Spleen (tissue), 11 donors: ENCODE measurements around the gene TTC21A. TPM values are rescaled to one million over a fixed set of nuclear protein-coding genes. Genes with fewer than 3 reads are reported as not detected.

Experiments
- DNase-seq: peaks from one replicate; pipeline ENCODE4 v3.0.0-alpha.2; 2020
- H3K27ac ChIP-seq, 8 donors: fragments of 200-600 bp; sonication (generic) in 7 of 8; 1 replicate in 4 of 8; 2 replicates in 4 of 8; pipeline versions ENCODE4 v1.5.0 to v1.8.0; 2016 to 2021; ENCODE audit warnings: inconsistent platforms in 4 of 8, mild to moderate bottlenecking in 4 of 8, moderate library complexity in 1 of 8
- H3K27me3 ChIP-seq, 7 donors: fragments of 200-600 bp; sonication (generic) in 6 of 7; replicated peaks in 1 of 7; 1 replicate in 4 of 7; 2 replicates in 3 of 7; pipeline versions ENCODE4 v1.5.0 to v1.8.0; 2016 to 2021; ENCODE audit warnings: inconsistent platforms in 3 of 7, mild to moderate bottlenecking in 1 of 7
- H3K36me3 ChIP-seq, 6 donors: fragments of 200-600 bp; sonication (generic) in 5 of 6; 1 replicate in 4 of 6; 2 replicates in 2 of 6; pipeline versions ENCODE4 v1.5.0 to v1.8.0; 2016 to 2021; ENCODE audit warnings: inconsistent platforms in 2 of 6
- H3K4me1 ChIP-seq, 6 donors: fragments of 200-600 bp; sonication (generic) in 5 of 6; 1 replicate in 3 of 6; 2 replicates in 3 of 6; pipeline versions ENCODE4 v1.5.0 to v1.8.0; 2016 to 2021; ENCODE audit warnings: inconsistent platforms in 3 of 6
- H3K4me3 ChIP-seq, 8 donors: fragments of 200-600 bp; sonication (generic) in 7 of 8; 1 replicate in 4 of 8; 2 replicates in 4 of 8; pipeline versions ENCODE4 v1.5.0 to v1.8.0; 2016 to 2021; ENCODE audit warnings: inconsistent platforms in 4 of 8, mild to moderate bottlenecking in 4 of 8, moderate library complexity in 2 of 8
- H3K9me3 ChIP-seq, 8 donors: fragments of 200-600 bp; sonication (generic) in 7 of 8; 1 replicate in 4 of 8; 2 replicates in 4 of 8; pipeline versions ENCODE4 v1.5.0 to v1.8.0; 2016 to 2021; ENCODE audit warnings: inconsistent platforms in 4 of 8
- POLR2A ChIP-seq, 3 donors: fragments of 450-650 bp; IDR thresholded peaks; one replicate each; pipeline ENCODE4 v1.5.1; 2017; ENCODE audit warnings: antibody characterized with exemption in 3 of 3, mild to moderate bottlenecking in 1 of 3
- POLR2AphosphoS5 ChIP-seq, 3 donors: sonication (generic); formaldehyde crosslinking; IDR thresholded peaks; one replicate each; pipeline ENCODE4 v1.5.1; 2017; ENCODE audit warnings: antibody characterized with exemption in 3 of 3
- WGBS, 5 donors: extraction: QIAGEN DNeasy Blood & Tissue Kit in 3 of 5; methylation state at CpG; one replicate each; pipeline versions ENCODE4 v1.1.5 to v1.1.7; 2013 to 2018; 5-methylcytosine and 5-hydroxymethylcytosine counted together
- intact Hi-C: fragments of 100-400 bp; cut with DNase I; formaldehyde crosslinking; loops from one replicate; pipeline ENCODE4 v1.15.0; 2023; ENCODE audit warnings: low total_unique reads
- polyA plus RNA-seq, 3 donors: library from polyadenylated mRNA; stranded (reverse); fragments of 200-250 nt; gene quantifications; one replicate each; pipeline ENCODE4 v1.2.1, GENCODE V29; 2013
- total RNA-seq, 7 donors: library from RNA; depleted of rRNA in 3 of 7; stranded (reverse); fragments of >200 nt in 3 of 7; fragmentation: NEBNext Ultra II Directional in 4 of 7; extraction: Animal tissue kit (Norgen Biotek cat#: 25700) in 4 of 7; gene quantifications; one replicate each; pipeline versions ENCODE4 v1.1.0 to v1.2.1, GENCODE V29; 2016 to 2021
- TF ChIP-seq, protein P1 (sequence below), 11 experiments: fragments of 200-600 bp in 7 of 11; fragments of 450-650 bp in 4 of 11; sonication (generic) in 4 of 11; IDR thresholded peaks in 8 of 11; conservative IDR thresholded peaks in 3 of 11; 1 replicate in 7 of 11; 2 replicates in 4 of 11; pipeline versions ENCODE4 v1.4.0 to v1.8.0; 2016 to 2021; ENCODE audit warnings: antibody characterized with exemption in 11 of 11, inconsistent platforms in 4 of 11, mild to moderate bottlenecking in 1 of 11
- donor health status: healthy with polysubstance abuse.
- donor health status: DM: no; HTN: no; CAD: no; lungs with moderate emphysema.
- donor health status: DM: no; HTN: no; CAD: no.
- donor health status: Bipolar disorder and iron deficiency.
- donor health status: healthy.
- donor health status: DM: no; HTN: no; CAD: no.
- donor health status: DM: yes; HTN: yes; CAD: no.

Gene TTC21A
- total and polyA plus RNA-seq, 10 donors: 11.6 to 34.3 (median 16.0) TPM

- TF ChIP-seq POLR2A (IDR thresholded peaks at IDR 0.05) (no peak), POLR2AphosphoS5 (IDR thresholded peaks at IDR 0.05) (no peak)
- TF ChIP-seq, protein P1, sequence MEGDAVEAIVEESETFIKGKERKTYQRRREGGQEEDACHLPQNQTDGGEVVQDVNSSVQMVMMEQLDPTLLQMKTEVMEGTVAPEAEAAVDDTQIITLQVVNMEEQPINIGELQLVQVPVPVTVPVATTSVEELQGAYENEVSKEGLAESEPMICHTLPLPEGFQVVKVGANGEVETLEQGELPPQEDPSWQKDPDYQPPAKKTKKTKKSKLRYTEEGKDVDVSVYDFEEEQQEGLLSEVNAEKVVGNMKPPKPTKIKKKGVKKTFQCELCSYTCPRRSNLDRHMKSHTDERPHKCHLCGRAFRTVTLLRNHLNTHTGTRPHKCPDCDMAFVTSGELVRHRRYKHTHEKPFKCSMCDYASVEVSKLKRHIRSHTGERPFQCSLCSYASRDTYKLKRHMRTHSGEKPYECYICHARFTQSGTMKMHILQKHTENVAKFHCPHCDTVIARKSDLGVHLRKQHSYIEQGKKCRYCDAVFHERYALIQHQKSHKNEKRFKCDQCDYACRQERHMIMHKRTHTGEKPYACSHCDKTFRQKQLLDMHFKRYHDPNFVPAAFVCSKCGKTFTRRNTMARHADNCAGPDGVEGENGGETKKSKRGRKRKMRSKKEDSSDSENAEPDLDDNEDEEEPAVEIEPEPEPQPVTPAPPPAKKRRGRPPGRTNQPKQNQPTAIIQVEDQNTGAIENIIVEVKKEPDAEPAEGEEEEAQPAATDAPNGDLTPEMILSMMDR (IDR thresholded peaks at IDR 0.05 in 8 of 11, conservative IDR thresholded peaks at IDR 0.05 in 3 of 11): no peak
- Histone ChIP-seq H3K27ac (no peak overlapping the region), H3K4me3 (no peak overlapping the region), H3K4me1 (peaks cover 8 to 37% (median 21%) of the 10 kb centered on the region in 6 donors), H3K27me3 (no peaks in the 10 kb centered on the region), H3K36me3 (peaks cover 0 to 50% (median 3%) of the 10 kb centered on the region in 6 donors), H3K9me3 (no peaks in the 10 kb centered on the region)
- 73 to 88% (median 75%) methylated on average over 6 of the region's 6 CpGs for WGBS, 5 donors
- intact Hi-C loops: no loop called here
- peak; percentile 30 for DNase-seq
These were observed 26.3 kb downstream of the TTC21A start for GRCh38 chr3:39133822-39134221.

DNA sequence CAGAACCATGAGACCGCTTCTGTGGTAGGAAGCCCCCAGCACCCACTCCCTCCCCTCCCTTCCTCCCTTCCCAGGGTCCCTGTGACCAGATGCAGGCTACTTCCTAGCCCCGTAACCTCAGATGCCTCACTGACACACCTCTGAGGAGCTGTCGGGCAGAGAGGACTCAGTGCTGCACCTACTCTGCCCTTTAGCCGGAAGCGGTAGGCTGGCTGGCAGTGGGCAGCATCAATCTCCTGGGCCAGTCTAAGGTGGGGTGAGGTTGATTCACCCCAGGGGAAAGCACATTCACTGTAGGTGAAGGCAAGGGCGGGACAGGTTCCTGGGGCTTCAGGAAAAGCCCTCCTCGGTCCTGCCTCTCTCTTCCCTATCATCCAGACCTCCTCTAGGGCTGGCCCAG, 26.8 kb downstream of the TTC21A start:
- TF ChIP-seq, protein P1 (IDR thresholded peaks at IDR 0.05 in 8 of 11, conservative IDR thresholded peaks at IDR 0.05 in 3 of 11): no peak
- no peak for TF ChIP-seq POLR2A (IDR thresholded peaks at IDR 0.05)
- TF ChIP-seq POLR2AphosphoS5 (IDR thresholded peaks at IDR 0.05): no peak
- Histone ChIP-seq H3K36me3 (peaks cover 0 to 48% (median 3%) of the 10 kb centered on the region in 6 donors), H3K9me3 (no peaks in the 10 kb centered on the region), H3K27ac (peak overlapping the region in 1 of 8 donors; percentile 47), H3K4me3 (no peak overlapping the region), H3K4me1 (peaks cover 8 to 40% (median 21%) of the 10 kb centered on the region in 6 donors), H3K27me3 (no peaks in the 10 kb centered on the region)
- DNase-seq: peak; percentile 63
- intact Hi-C loops: no loop called here
- WGBS, 5 donors: 74 to 94% (median 78%) methylated on average over 5 to 7 of the region's 7 CpGs

DNA sequence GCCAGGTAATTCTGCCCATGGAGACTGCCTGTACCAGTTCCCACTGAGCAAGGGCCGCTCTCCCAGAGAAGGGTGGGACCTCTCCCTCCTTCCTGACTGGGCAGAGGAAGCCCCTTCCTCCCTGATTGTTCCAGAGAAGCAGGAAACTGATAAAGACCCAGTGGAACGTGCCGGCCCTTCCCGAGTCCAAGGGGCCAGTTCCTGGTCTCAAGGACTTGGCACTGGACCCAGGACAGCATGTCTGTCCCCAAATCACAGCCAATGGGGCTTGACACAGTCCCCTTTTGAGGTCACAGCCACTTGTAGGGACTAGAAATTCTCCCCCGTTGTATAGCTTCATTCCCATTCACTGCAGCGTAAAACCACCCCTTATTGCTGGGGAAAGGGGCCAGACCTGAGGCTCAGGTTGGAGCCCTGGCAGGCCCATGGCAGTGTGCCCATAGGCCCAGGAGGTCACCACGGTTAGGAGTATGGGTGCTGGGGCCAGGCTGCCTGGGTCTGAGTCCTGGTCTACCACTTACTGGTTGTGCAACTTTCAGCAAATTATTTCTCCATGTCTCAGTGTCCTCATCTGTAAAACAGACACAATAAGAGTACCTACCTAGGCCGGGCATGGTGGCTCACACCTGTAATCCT, 27.8 kb downstream of the TTC21A start:
- H3K4me1 ChIP-seq: peaks cover 8 to 44% (median 21%) of the 10 kb centered on the region in 6 donors
- DNase-seq: no peak
- 57 to 77% (median 70%) methylated on average over 6 to 8 of the region's 8 CpGs for WGBS, 5 donors
- H3K27ac ChIP-seq: peak overlapping the region in 3 of 8 donors; percentile 17 to 47 (median 24)
- H3K36me3 ChIP-seq: peaks cover 0 to 49% (median 3%) of the 10 kb centered on the region in 6 donors
- no peak overlapping the region for H3K4me3 ChIP-seq
- intact Hi-C loops: no loop called here
- H3K9me3 ChIP-seq: no peaks in the 10 kb centered on the region
- no peaks in the 10 kb centered on the region for H3K27me3 ChIP-seq
- TF ChIP-seq POLR2AphosphoS5 (IDR thresholded peaks at IDR 0.05): peak; percentile 65 to 90 (median 86)
- no peak for TF ChIP-seq POLR2A (IDR thresholded peaks at IDR 0.05)

- H3K4me1 ChIP-seq: peaks cover 22 to 59% (median 35%) of the 10 kb centered on the region in 6 donors
- no peak for TF ChIP-seq POLR2A (IDR thresholded peaks at IDR 0.05)
- TF ChIP-seq POLR2AphosphoS5 (IDR thresholded peaks at IDR 0.05): peak in 1 of 3 donors; percentile 70
- DNase-seq: no peak
- H3K27me3 ChIP-seq: no peaks in the 10 kb centered on the region
- WGBS, 5 donors: 90 to 97% (median 92%) methylated on average over 17 to 21 of the region's 21 CpGs
- H3K27ac ChIP-seq: no peak overlapping the region
- intact Hi-C loops: no loop called here
- H3K4me3 ChIP-seq: no peak overlapping the region
- H3K9me3 ChIP-seq: no peaks in the 10 kb centered on the region
- peaks cover 0 to 62% (median 3%) of the 10 kb centered on the region in 6 donors for H3K36me3 ChIP-seq
These were observed 29.3 kb downstream of the TTC21A start for GRCh38 chr3:39136533-39137434.
